Left ventricle myocardium superior (tissue), 1 donor: Measurements from ENCODE around the gene OGFOD2. TPM values are rescaled to one million over a fixed set of nuclear protein-coding genes. Genes with fewer than 3 reads are reported as not detected.

ENCODE experiments used
- ATAC-seq: fragments of 200-7000 bp; cut with Tn5 transposase; one replicate; pipeline ENCODE4 v1.9.1; 2020; ENCODE audit warnings: mild to moderate bottlenecking, moderate library complexity
- DNase-seq: peaks from one replicate; pipeline ENCODE4 v3.0.0-alpha.2; 2020
- intact Hi-C: fragments of 100-400 bp; cut with micrococcal nuclease; formaldehyde crosslinking; loops from one replicate; pipeline ENCODE4 v1.11.0; 2022
- total RNA-seq: library from RNA; stranded (reverse); fragmentation: NEBNext Ultra II Directional; extraction: Animal tissue kit (Norgen Biotek cat#: 25700); gene quantifications from one replicate; pipeline ENCODE4 v1.2.1, GENCODE V29; 2021
- donor health status: DM: no; HTN: yes; CAD: no; lungs with severe emphysema.

OGFOD2 gene
- total RNA-seq, 1 donor from 2014 or later, result 15.4 TPM

- intact Hi-C loops, result loop anchor here (10.0 kb wide), 1 partner anchor 265 kb away; the partner anchor contains the start of genes MPHOSPH9 and MTRFR
- ATAC-seq (no peak), DNase-seq (no peak)
Observed at GRCh38 chr12:122969676-122970075, 5.4 kb upstream of the OGFOD2 start.

- intact Hi-C loops, result loop anchor here (10.0 kb wide), 1 partner anchor 260 kb away; the partner anchor contains the start of genes MPHOSPH9 and MTRFR
- peak; percentile 96 for ATAC-seq
- DNase-seq, result peak; percentile 98
Observed at GRCh38 chr12:122974274-122974891, 661 bp upstream of the OGFOD2 start.

GRCh38 chr12:122975790-122976647 lies 975 bp downstream of the OGFOD2 start:
- DNase-seq (no peak), ATAC-seq (no peak)
- intact Hi-C loops, result loop anchor here (10.0 kb wide), 1 partner anchor 259 kb away; the partner anchor contains the start of genes MPHOSPH9 and MTRFR

GRCh38 chr12:122976648-122976975 lies 1.6 kb downstream of the OGFOD2 start:
- DNase-seq (no peak), ATAC-seq (no peak)
- intact Hi-C loops, result loop anchor here (10.0 kb wide), 1 partner anchor 258 kb away; the partner anchor contains the start of genes MPHOSPH9 and MTRFR

- no peak for DNase-seq
- ATAC-seq, result no peak
- intact Hi-C loops, result loop anchor here (10.0 kb wide), 1 partner anchor 258 kb away; the partner anchor contains the start of genes MPHOSPH9 and MTRFR
Observed at GRCh38 chr12:122977153-122977552, 2.1 kb downstream of the OGFOD2 start.

GRCh38 chr12:122977655-122978392 lies 2.8 kb downstream of the OGFOD2 start:
- intact Hi-C loops, result loop anchor here (10.0 kb wide), 1 partner anchor 257 kb away; the partner anchor contains the start of genes MPHOSPH9 and MTRFR
- ATAC-seq (no peak), DNase-seq (no peak)

GRCh38 chr12:122978507-122978955 lies 3.5 kb downstream of the OGFOD2 start:
- intact Hi-C loops, result loop anchor here (10.0 kb wide), 1 partner anchor 256 kb away; the partner anchor contains the start of genes MPHOSPH9 and MTRFR
- DNase-seq (no peak), ATAC-seq (no peak)

GRCh38 chr12:122979001-122979907 lies 4.2 kb downstream of the OGFOD2 start:
- no peak for ATAC-seq
- DNase-seq, result no peak
- intact Hi-C loops, result loop anchor here (10.0 kb wide), 1 partner anchor 256 kb away; the partner anchor contains the start of genes MPHOSPH9 and MTRFR

- intact Hi-C loops, result loop anchor here (10.0 kb wide), 1 partner anchor 255 kb away; the partner anchor contains the start of genes MPHOSPH9 and MTRFR
- ATAC-seq (no peak), DNase-seq (no peak)
Observed at GRCh38 chr12:122979908-122980182, 4.8 kb downstream of the OGFOD2 start.

GRCh38 chr12:122980183-122981035 lies 5.4 kb downstream of the OGFOD2 start, which contains the start of gene ARL6IP4:
Gene ARL6IP4, plus strand, starts transcription at chr12:122980681. Its CDS starts 459 bp downstream, at chr12:122981140.
- DNase-seq, result peak; percentile 83
- intact Hi-C loops, result no loop called here
- peak; percentile 80 for ATAC-seq

GRCh38 chr12:122981036-122981471 lies 6.0 kb downstream of the OGFOD2 start:
- ATAC-seq (peak; percentile 10), DNase-seq (no peak)
- intact Hi-C loops, result no loop called here

GRCh38 chr12:122981587-122982476 lies 6.8 kb downstream of the OGFOD2 start:
- intact Hi-C loops, result no loop called here
- DNase-seq (no peak), ATAC-seq (no peak)

- intact Hi-C loops, result no loop called here
- ATAC-seq (no peak), DNase-seq (no peak)
Observed at GRCh38 chr12:122982477-122982815, 7.4 kb downstream of the OGFOD2 start.

- ATAC-seq (no peak), DNase-seq (no peak)
- intact Hi-C loops, result no loop called here
Observed at GRCh38 chr12:122982963-122983788, 8.1 kb downstream of the OGFOD2 start.

- no peak for DNase-seq
- intact Hi-C loops, result no loop called here
- ATAC-seq, result peak; percentile 1
Observed at GRCh38 chr12:122983789-122984515, 8.9 kb downstream of the OGFOD2 start.
